Forelimb muscle (tissue), 1 donor: ENCODE measurements around the gene HIPK3. TPM values are rescaled to one million over a fixed set of nuclear protein-coding genes. Genes with fewer than 3 reads are reported as not detected.

ENCODE experiments used
- DNase-seq: peaks from one replicate; pipeline ENCODE4 v3.0.0-alpha.2; 2013; ENCODE audit warnings: low read depth
- polyA plus RNA-seq: library from polyadenylated mRNA; unstranded; fragments of 120-200 nt; gene quantifications from one replicate; pipeline ENCODE4 v1.2.1, GENCODE V29; 2013; ENCODE audit not compliant: insufficient read length

Gene HIPK3
- polyA plus RNA-seq, 1 donor, result 90.6 TPM

DNA sequence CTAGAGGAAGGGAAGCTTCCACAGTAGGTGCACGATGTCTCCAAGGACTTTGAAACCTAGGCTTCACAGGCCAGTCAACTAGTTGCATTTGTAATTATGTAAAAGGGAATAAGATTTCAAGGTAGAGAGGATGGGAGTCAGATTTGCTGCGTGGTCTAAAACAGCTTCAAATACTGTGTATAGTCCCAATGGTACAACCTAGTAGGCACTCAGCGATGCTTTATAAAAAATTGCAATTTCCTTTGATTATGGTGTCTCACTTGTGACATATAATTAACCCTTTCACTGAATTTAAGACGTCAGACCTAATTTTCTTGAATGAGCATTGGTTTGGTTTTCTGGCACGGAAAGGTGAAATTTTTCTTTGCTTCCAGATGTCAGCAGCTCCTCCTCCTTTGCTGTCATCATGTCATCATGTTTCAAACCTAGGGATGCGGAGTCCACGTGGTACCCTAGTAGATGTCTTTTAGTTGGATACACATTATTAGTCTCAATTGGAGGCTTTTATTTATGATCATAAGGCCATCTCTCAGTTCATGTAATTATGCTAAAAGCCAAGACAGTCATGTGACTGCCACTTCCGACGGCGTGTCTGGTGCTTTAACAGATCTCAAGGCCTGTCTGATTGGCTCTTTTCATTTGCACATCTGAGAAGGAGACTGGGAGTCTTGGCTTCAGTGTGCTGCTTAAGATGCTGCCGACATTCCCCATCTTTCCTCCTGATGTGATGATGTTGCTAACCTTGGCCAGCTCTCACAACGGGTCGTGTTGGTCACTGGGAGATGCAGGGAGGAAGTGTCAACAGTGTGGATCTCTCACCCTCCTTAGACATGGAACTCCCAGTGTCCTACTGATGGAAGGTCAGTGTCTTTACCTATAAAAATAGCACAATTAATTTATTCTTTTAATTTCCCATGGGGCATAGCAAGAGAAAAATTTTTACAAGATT, 134.0 kb downstream of the HIPK3 start:
- DNase-seq, result no peak

DNA sequence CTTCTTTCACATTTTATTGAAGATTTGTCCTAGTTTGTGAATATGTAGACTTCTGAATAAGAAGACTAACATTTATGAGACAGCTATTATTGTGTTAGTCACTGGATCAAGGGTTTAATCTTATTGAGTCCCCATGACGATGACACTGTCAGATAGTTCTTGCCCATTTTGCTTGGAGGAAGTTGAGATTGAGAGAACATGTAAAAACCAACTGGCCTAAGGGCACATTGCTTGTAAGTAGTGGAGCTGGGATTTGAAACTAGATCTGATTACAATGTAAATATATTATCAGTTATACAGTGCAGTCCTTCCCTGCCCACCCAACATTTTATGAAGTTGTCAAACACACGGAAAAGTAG, 134.7 kb downstream of the HIPK3 start:
- no peak for DNase-seq

GRCh38 chr11:33394431-33395109, 137.4 kb downstream of the HIPK3 start:
- no peak for DNase-seq

DNA sequence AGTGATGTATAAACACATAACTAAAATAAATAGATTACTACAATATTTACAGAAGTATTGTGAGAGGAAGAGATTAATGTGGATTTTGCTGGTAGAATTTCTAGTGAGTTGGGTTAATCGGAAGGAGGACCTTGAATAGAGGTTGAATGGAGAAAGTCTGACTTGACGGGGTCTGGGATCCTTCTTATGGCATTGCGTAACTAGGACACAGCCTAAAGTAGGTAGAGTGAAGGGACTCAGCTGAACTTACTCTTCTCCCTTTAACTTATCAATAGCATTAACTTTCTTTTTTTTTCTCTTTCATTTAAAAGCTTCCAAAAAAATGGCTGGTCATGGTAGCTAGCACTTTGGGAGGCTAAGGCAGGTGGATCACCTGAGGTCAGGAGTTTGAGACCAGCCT, 139.2 kb downstream of the HIPK3 start:
- no peak for DNase-seq

DNA sequence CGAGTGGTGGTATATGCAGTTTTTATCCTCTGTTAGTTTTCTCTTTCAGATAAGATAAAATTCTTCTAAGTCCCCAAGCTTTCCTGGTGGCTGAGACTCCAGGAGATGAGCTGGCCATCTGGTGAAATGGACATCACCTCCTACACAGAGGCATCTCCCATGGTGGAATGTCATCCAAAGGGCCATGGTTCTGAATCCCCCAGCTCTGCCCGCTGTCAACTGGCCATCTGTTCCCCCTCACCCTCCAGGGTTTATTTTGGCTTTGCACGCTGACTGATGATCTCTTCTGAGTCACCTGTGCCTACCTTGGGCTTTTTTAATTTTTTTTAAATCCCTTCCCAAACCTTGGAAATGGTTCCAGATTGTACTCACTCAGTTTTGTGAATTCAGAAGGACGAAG, 142.2 kb downstream of the HIPK3 start:
- DNase-seq, result no peak

- no peak for DNase-seq
Observed at GRCh38 chr11:33402066-33402465, 144.9 kb downstream of the HIPK3 start.

GRCh38 chr11:33403344-33403743, 146.2 kb downstream of the HIPK3 start:
- no peak for DNase-seq

GRCh38 chr11:33405834-33406602, 148.8 kb downstream of the HIPK3 start:
- DNase-seq, result no peak

Other genes starting within 250 kb of the HIPK3 start
- gene DEPDC7, start 241.5 kb upstream of the HIPK3 start, polyA plus RNA-seq, result 17.7 TPM
- 12.0 TPM for gene TCP11L1, start 217.8 kb upstream of the HIPK3 start, polyA plus RNA-seq
- 37.0 TPM for gene CSTF3, start 95.9 kb upstream of the HIPK3 start, polyA plus RNA-seq
- gene KIAA1549L, start 118.7 kb downstream of the HIPK3 start, polyA plus RNA-seq, result 1.2 TPM